HTERT RPE-1 (cell line): ENCODE data around the gene CMIP.

Source experiments
- in situ Hi-C: fragments of 300-500 bp; cut with MboI; formaldehyde crosslinking; loops from 4 replicates; pipeline ENCODE4 v1.14.3; 2020; ENCODE audit warnings: low sequenced_read_pairs

Gene CMIP

DNA sequence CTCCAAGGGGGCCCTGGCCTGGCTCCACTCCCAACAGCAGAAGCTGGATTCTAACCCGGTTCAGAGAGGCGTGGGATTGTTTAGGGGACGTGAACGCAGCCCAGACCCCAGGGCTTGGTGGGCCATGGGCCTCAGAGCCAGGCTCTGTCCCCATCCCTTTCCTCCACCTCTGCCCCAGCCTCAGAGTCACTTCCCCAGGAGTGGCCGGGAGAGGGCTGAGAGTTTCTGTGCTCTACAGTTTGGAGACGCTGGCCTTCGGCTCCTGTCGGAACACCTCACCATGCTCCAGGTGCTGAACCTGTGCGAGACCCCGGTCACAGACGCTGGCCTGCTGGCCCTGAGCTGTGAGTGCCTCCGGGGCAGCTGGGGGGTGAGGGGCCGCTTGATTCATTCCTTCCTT lies 260.7 kb downstream of the CMIP start:
- in situ Hi-C loops = no loop called here

DNA sequence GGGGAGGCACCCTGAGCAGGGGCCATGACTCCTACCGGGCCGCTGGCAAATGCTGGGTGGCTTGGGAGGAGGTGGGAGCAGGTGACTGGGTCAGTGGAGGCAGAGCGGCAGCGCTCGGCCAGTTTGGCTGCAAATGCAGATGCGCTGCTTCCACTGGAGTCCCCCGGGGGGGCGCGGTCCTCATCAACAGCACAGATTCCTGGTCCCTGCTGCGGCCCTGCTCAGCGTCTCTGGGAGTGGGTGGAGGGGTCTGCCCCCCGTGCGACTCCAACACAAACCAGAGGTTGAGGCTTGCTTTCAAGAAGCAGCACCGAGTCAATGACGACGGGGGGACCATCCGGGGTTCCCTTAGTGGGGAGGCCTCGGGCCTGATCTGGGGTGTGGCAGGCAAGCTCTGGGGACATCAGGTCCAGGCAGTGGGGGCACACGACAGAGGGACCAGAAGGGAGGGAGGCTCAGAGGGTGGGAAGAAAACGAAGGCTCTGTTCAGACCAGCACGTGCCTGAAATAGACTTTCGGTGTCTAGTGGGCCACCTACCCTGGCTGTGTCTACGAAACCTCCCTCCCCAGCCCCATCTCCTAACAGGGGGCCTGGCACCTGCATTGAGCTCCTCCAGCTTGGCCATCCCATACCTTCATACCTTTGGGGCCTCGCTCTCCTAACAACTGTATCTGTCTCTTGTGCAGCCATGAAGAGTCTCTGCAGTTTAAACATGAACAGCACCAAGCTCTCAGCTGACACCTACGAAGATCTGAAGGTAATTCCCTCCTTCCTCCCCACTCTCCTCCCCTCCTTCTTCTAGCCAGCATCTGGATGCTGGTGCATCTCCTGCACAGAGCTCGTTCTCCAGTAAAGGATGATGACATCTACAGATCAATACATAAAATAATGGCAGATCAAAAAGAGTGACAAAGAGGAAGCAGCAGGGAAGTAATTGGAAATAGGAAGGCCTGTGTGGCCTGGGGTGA lies 262.0 kb downstream of the CMIP start:
- in situ Hi-C loops = no loop called here

DNA sequence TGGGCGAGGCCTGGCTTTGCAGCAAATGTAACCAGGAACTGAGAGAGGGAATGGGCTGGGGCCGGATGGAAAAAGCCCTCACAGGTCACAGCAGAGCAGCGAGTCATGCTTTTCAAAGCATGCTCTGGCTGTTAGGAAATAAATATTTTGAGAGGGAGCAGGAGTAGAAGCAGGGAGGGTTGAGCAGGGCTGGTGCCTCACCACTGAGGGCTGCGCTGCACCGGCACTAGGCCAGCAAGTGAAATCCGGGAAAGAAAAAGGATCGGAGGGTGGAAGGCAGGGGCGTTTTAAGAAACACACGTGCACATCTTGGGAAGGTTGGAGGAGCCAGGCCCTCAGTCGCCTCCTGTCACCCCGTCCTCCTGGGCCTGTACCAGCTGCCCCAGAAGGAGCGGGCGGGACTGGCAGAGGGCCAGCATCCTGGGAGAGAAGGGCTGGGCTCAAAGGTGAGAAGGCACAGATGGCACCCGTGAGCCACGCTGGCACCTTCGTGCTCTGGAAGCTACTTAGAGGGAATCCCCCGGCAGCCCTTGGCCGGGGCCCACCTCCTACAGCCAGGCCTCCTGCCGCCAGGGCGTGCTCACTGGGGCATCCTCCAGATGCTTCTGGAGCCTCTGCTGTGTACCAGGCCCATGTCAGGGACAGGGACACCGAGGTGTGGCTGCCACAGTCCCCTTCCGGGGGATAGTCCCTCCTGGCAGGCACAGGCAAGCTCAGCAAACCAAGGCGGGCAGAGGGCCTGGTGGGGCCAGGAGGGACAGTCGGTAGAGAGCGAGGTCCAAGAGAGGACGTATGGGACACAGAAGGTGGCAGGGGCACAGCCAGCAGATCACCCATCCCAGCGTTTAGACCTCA lies 263.0 kb downstream of the CMIP start:
- in situ Hi-C loops = no loop called here

DNA sequence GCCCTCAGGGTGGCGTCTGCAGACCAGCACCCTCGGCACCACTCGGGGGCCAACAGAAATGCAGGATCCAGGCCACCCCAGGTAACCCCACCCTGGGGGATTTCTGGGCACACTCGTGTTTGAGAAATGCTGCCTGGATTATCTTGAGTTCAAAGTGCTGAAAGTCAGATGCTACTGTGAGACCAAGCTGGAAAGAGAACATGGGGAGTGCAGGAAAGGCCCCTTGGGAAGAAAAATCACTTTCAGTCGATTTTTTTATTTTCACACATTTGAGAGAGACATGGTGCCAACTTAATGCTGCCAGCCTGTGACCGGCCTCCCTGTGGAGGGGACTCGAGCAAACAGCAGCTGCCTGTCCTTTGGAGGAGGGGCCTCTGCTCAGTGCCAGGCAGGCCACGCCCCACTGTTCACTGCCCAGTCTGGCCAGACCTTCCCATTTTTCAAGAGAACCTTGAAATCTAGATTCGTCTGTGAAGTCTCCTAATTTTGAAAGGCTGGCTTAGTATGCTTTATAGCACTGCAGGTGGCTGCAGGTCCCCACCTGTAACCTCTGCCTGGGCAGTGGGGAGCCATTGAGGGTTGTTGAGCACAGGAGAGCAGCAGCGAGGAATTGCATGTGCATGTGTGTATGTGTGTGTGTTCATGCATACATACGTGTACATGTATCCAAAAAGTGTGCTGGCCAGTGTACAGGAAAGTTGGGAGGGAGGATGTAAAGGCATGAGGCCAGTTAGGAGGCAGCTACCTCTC lies 263.8 kb downstream of the CMIP start:
- in situ Hi-C loops = no loop called here

DNA sequence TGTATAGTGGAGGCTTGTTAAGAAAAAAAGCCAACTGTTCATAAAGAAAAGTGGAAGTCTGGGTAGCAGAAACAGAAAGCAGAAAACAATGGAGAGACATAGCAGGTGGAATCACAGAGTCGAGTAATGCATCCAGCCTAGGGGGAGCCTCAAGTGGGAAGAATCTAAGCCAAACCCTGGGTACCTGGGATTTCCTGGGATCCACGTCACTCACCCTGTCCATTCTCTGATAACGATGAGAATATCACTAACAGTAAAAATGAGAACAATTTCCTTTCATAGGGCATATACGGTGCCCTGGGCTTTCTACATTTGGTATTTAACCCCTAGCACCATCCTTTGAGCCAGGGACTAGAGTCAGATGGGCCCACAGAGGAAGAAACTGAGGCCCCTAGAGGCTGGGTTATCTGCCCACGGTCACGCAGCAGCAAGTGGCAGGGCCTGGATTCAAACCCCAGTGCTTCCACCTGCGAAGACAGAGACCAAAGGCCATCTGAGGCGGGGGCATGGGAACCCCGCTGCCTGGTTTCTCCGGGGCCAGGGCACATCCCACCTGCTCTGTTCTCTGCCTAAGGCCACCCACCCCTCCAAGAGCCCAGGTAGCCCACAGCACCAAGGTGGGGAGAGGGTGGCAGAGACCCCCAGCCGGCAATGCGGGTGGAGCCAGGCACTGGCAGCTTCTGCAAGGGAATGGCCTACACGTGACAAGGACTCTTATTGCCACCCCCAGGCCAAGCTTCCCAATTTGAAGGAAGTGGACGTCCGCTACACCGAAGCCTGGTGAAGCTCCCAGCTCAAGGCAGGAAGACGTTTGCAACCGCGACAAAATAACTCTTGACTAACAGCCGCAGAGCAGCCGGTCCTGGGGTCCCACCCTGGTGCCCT lies 264.6 kb downstream of the CMIP start:
- in situ Hi-C loops = no loop called here

DNA sequence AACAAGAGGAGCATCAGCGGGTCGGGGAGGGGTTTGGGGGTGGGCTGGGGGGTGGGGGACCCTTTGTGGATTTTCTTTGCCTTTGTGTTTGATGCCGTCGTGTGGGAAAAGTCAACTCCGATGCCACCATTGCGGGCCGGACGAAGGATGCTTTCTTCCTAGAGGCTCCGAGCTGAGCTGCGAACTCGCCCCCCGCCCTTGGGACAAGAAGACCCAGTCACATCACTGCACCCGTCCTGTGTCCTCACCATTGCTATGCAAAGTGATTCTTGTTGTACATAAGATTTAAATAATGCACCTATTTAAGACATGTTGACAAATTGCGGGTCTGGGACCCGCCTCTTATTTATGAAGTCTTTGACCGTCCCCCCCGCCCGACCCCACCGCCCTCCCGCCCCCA lies 265.4 kb downstream of the CMIP start:
- in situ Hi-C loops = no loop called here

DNA sequence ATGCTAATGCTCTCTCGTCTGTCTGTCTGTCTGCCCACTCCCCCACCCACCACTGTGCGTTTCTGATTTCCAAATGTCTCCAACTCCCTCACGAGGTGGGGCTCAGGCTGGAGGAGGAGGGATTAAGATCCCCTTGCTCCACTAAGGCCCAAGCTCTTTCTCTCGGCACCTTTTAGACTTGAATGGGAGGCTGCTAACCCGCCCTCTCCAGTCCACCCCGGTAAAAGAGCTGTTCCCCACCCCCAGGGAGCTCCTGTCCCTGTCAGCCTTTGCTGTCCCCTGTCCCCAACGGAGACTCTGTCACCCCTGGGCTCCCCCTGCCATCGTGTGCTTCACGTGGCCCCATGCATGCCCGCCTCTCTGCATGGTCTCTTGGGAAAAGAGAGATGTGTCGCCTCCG lies 266.0 kb downstream of the CMIP start:
- in situ Hi-C loops = no loop called here

DNA sequence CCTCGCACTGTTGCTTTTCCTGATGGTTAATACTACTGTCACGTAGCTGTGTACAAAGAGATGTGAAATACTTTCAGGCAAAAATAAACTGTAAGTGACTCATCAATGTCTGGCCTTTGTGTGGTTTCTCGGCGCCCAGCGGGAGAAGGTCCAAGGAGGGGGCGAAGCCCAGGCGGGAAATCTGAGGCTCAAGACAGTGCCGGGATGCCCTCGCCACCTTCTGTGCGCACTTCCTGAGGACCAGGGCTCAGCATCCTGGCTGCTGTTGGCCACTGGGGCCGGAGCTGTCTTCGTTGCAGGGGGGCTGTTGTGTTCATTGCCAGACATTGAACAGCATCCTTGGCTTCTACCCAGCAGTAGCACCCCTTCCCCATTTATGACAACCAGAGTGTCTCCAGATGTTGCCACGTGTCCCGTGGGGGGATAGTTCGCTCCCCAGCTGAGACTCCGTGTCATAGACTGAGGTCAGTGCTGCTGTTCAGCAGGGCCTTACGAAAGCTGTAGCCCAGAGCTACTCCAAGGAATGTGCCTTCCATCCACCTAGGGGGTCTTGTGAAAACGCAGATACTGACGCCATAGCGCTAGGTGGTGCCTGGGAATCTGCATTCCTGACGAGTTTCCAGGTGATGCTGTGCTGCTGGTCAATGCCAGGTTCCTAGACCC lies 267.2 kb downstream of the CMIP start:
- in situ Hi-C loops = no loop called here

DNA sequence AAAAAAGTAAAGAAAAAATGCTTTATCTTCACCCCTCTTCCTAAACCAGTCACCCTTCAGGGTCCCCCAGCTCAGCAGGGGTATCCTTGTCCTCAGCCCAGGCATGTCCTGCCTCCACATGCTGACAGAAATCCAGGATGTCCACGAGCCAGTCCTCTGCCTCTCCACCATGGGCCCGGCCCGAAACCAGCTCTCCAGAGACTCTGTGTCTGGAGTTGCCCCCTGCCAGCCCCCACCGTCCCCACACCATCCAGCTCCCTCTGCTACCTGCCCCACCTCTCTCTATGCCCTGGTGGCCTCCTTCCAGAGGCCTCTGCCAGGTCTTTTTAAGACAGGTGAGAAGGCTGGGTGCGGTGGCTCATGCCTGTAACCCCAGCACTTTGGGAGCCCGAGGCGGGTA lies 268.1 kb downstream of the CMIP start:
- in situ Hi-C loops = no loop called here

DNA sequence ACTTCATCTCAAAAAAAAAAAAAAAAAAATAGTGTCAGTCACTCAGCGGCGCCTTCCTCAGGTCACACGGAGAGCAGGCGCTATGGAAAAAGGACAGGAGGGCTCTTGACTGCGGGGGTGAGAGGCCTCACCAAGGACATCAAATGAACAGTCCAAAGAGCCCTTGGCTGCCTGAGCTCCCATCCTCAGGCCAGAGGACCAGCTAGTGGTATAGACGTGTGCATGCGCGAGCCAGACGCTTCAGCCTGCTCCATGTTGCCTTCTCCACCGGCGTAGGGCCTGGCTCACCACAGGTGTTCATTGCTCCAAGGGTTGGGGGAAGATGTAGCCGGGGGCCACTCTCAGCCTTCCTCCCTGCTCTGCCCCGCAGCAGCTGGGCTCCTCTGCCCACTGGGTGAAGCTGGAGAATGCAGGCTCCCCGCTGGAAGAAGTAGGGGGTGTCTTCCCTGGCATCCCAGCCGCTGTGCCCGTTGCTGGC lies 268.7 kb downstream of the CMIP start:
- in situ Hi-C loops = no loop called here

DNA sequence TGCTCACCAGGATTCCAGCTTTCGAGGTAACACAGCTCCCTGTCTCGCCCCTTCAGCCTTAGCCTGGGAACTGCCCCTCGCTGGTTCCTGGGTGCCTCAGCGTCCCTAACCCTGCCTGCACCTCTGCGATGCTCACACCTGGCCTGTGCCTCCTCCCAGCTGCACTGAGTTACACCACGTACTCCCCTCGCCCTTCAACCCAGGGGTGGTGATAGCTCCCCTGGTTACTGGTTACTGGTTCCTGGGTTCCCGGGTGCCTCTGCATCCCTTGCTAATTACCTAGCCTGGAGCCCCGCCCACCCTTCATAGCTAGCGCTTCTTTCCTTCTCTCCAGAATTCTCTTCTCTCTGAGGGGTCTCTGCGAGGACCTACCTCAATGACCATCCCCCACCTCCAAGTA lies 269.2 kb downstream of the CMIP start:
- in situ Hi-C loops = no loop called here

DNA sequence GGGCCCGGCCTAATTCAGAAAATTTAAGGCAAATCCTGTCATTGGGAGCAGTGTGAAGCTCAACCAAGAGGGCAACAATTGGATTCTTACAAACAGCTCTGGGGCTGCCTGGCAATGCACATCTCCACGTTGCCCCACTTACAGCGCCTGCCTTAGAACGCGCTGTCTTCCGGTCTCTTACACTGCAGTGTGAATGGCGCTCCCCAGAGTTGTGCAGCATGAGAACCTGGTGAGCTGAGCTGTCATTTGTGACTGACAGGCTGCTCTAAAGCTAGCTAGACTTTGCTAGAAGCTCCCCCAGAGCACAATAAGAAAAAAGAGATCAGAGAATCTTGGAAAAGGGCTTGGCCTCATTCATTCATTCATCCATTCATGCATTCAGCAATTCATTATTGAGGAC lies 270.0 kb downstream of the CMIP start:
- in situ Hi-C loops = no loop called here

DNA sequence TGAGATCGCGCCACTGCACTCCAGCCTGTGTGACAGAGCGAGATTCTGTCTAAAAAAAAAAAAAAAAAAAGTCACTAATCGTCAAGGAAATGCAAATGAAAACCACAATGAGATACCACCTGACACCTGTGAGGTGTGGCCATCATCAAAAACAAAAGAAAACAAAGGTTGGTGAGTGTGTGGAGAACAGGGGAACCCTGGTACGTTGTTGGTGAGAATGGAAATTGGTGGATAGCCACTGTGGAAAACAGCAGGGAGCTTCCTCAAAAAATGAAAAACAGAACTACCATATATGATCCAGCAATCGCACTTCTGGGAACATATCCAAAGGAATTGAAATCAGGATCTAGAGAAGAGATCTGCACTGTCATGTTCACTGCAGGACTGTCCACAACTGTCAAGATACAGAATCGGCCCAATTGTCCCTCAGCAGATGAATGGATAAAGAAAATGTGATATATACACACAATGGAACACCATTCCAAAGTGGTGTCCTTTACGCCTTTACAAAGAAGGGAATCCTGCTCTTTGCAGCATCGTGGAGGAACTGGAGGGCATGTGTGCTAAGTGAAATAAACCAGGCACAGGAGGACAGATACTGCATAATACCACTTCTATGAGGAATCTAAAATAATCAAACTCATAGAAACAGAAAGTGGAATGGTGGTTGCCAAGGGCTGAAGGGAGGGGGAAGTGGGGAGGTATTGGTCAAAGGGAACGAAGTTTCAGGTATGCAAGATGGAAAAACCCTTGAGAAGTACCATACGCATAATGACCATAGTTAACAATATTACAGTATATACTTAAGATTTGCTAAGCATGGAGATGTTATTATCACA lies 271.0 kb downstream of the CMIP start:
- in situ Hi-C loops = no loop called here

DNA sequence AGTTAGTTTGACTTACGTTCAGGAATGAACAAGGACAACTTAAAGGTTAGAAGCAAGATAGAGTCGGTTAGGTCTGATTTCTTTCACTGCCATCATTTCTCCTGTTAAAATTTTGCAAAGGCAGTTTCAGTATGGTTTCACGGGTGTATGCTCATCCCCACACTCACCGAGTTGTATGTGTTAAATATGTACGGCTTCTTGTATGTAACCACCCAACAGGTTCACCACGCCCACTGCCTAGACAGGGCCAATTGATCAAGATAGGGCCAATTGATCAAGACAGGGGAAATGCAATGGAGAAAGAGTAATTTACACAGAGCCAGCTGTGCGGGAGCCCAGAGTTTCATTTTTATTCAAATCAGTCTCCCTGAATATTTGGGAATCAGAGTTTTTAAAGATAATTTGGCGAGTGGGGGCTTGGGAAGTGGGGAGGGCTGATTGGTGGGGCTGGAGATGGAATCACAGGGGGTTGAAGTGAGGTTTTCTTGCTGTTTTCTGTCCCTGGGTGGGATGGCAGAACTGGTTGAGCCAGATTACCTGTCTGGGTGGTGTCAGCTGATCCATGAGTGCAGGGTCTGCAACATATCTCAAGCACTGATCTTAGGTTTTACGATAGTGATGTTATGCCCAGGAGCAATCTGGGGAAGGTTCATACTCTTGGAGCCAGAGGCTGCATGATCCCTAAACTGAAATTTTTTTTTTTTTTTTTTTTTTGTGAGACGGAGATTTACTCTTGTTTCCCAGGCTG lies 272.0 kb downstream of the CMIP start:
- in situ Hi-C loops = no loop called here

DNA sequence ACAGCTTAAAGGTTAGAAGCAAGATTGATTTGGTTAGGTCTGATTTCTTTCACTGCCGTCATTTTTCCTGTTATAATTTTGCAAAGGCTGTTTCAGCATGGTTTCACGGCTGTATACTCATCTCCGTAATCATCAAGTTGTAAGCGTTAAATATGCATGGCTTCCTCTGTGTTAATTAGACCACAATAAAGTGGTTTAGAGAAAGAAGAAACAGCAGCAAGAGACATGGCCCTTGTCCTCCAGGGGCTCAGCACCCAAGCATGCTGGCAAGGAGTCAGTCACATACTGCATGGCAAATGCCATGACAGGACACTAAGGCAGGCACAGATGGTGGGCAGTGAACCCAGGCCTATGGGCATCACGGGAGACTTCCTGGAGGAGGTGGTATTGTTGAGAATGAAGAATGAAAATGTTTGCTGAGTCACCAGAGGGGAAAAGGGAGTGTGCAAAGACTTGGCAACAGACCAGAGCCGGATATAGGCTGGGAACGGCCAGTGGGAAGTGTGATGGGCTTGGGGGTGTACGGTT lies 273.1 kb downstream of the CMIP start:
- in situ Hi-C loops = no loop called here

DNA sequence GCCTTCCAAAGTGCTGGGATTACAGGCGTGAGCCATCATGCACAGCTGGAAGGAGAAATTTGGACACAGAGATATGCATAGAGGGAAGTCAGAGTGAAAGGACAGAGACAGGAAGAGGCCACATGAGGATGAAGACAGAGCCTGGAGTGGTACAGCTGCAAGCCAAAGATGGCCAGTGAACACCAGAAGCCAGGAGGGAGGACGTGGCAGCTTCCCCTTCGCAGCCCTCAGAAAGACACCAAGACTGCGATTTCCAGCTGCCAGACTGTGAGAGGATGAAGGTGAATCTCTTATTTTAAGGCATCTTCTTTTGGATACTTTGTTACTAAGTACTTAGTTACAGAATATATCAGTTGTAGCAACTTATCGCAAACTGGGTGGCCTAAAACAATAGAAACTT lies 274.0 kb downstream of the CMIP start:
- in situ Hi-C loops = no loop called here

DNA sequence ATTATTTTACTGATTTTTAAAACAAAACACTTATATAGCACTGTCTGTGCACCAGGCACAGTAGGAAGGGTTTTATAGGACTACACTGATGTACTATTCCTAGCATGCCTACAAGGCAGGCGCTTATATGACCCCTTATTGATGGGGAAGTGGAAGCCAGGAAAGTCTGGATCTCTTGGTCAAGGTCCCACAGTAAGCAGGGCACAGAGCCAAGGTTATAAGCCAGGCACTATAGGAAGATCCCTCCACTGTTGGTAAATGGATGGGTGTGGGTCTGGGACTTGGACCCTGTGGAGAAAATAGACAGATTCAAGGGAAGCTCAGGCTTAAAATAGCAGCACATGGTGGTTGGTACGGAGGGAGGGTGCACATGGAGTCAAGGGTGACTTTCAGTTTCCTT lies 275.4 kb downstream of the CMIP start:
- in situ Hi-C loops = no loop called here
